Testis (tissue), 2 donors: ENCODE data around the gene ANKRD44.

Experiments
- CTCF ChIP-seq, 3 experiments: fragments of 450-650 bp in 2 of 3; fragments of 200-600 bp in 1 of 3; sonication (generic) in 1 of 3; IDR thresholded peaks; one replicate each; pipeline ENCODE4 v1.5.1; 2016 to 2019; ENCODE audit warnings: antibody characterized with exemption in 3 of 3, mild to moderate bottlenecking in 2 of 3, moderate library complexity in 1 of 3
- POLR2A ChIP-seq: fragments of 450-650 bp; IDR thresholded peaks from one replicate; pipeline ENCODE4 v1.6.1; 2017; ENCODE audit warnings: antibody characterized with exemption, mild to moderate bottlenecking, moderate library complexity

- TF ChIP-seq CTCF (IDR thresholded peaks at IDR 0.05) (no peak), POLR2A (no peak)
These were observed 103.0 kb downstream of the ANKRD44 start for GRCh38 chr2:197207598-197207997.
